HG03575 (cell line): ENCODE results near the gene OR13C4.
"Not testable (repeated sequence)": the region's sequence is repeated elsewhere in the genome, so short reads cannot be mapped to it uniquely, and the experiment has no call there.

Experiments
- ATAC-seq: cut with Tn5 transposase; IDR thresholded peaks from one replicate; pipeline ENCODE4 v1.9.1; 2021; ENCODE audit not compliant: unreplicated experiment, insufficient number of reproducible peaks, low FRiP score; ENCODE audit errors: extremely low read depth

Gene OR13C4

GRCh38 chr9:104527109-104527508 lies at the start of gene OR13C4:
TSS of gene OR13C4 (minus strand) at chr9:104527209. CDS start at chr9:104527209, 0 bp downstream.
- ATAC-seq: no peak

- no peak for ATAC-seq
Observed at GRCh38 chr9:104575456-104575855, 48.4 kb upstream of the OR13C4 start.

GRCh38 chr9:104572612-104573011 lies 45.6 kb upstream of the OR13C4 start:
- ATAC-seq: no peak

- no peak for ATAC-seq
Observed at GRCh38 chr9:104568868-104569267, 41.9 kb upstream of the OR13C4 start, which contains the start of gene OR13C8. TSS of gene OR13C8 (plus strand) at chr9:104569168. CDS start at chr9:104569168, 0 bp downstream.

- no peak for ATAC-seq
Observed at GRCh38 chr9:104564358-104564757, 37.3 kb upstream of the OR13C4 start.

GRCh38 chr9:104556830-104557634 lies 30.0 kb upstream of the OR13C4 start:
- ATAC-seq: no peak

GRCh38 chr9:104555521-104555920 lies 28.5 kb upstream of the OR13C4 start:
- ATAC-seq: no peak

GRCh38 chr9:104553261-104553660 lies 26.3 kb upstream of the OR13C4 start:
- no peak for ATAC-seq

- no peak for ATAC-seq
Observed at GRCh38 chr9:104544644-104545043, 17.6 kb upstream of the OR13C4 start.

- no peak for ATAC-seq
Observed at GRCh38 chr9:104539275-104539674, 12.3 kb upstream of the OR13C4 start.

GRCh38 chr9:104536756-104537155 lies 9.7 kb upstream of the OR13C4 start, which contains the start of gene OR13C3:
TSS of gene OR13C3 (minus strand) at chr9:104536856. CDS start at chr9:104536723, 133 bp downstream.
- ATAC-seq: no peak

GRCh38 chr9:104520241-104520640 lies 6.8 kb downstream of the OR13C4 start:
- ATAC-seq: not testable (repeated sequence)

GRCh38 chr9:104514901-104515300 lies 12.1 kb downstream of the OR13C4 start:
- no peak for ATAC-seq

- ATAC-seq: no peak
Observed at GRCh38 chr9:104506565-104506964, 20.4 kb downstream of the OR13C4 start.

- ATAC-seq: no peak
Observed at GRCh38 chr9:104503963-104504362, 23.0 kb downstream of the OR13C4 start, which contains the start of gene OR13F1. TSS of gene OR13F1 (plus strand) at chr9:104504263. CDS start at chr9:104504263, 0 bp downstream.

- no peak for ATAC-seq
Observed at GRCh38 chr9:104503440-104503839, 23.6 kb downstream of the OR13C4 start.

- ATAC-seq: no peak
Observed at GRCh38 chr9:104494808-104495207, 32.2 kb downstream of the OR13C4 start.

GRCh38 chr9:104485014-104485413 lies 42.0 kb downstream of the OR13C4 start:
- ATAC-seq: no peak

GRCh38 chr9:104482921-104483570 lies 44.0 kb downstream of the OR13C4 start:
- ATAC-seq: no peak
